K562 (cell line): ENCODE results near the gene ATP9B. TPM values are rescaled to one million over a fixed set of nuclear protein-coding genes. Genes with fewer than 3 reads are reported as not detected.

ENCODE experiments used
- ATF3 ChIP-seq, 2 experiments: fragments of 450-650 bp in 1 of 2; sonication (generic) in 1 of 2; formaldehyde crosslinking in 1 of 2; IDR thresholded peaks in 1 of 2; conservative IDR thresholded peaks in 1 of 2; 2 replicates each; pipeline versions ENCODE4 v1.6.1 to v1.8.1; 2016 to 2023; ENCODE audit warnings: mild to moderate bottlenecking in 2 of 2, moderate library complexity in 2 of 2, inconsistent platforms in 1 of 2, missing genetic modification reagents in 1 of 2
- BCOR ChIP-seq: fragments of 450-650 bp; IDR thresholded peaks from 2 replicates; pipeline ENCODE4 v1.6.1; 2016
- CBX1 ChIP-seq: sonication (generic); IDR thresholded peaks from 2 replicates; pipeline ENCODE4 v1.6.1; 2016; ENCODE audit warnings: antibody characterized with exemption, low read depth, mild to moderate bottlenecking
- ELK3 ChIP-seq: fragments of 450-650 bp; formaldehyde crosslinking; IDR thresholded peaks from 2 replicates; pipeline ENCODE4 v1.4.0; 2020; ENCODE audit warnings: mild to moderate bottlenecking
- HINFP ChIP-seq: fragments of 450-650 bp; conservative IDR thresholded peaks from 2 replicates; pipeline ENCODE4 v1.6.1; 2016; ENCODE audit warnings: missing genetic modification characterization, low read depth, mild to moderate bottlenecking, control low read depth, missing compliant biosample characterization
- IFI16 ChIP-seq: fragments of 250-450 bp; sonication (Bioruptor Pico); IDR thresholded peaks from 2 replicates; pipeline ENCODE4 v2.1.2; 2022; ENCODE audit warnings: mild to moderate bottlenecking, inconsistent platforms
- MLX ChIP-seq, 2 experiments: fragments of 450-650 bp in 1 of 2; sonication (generic) in 1 of 2; formaldehyde crosslinking; conservative IDR thresholded peaks; 2 replicates each; pipeline versions ENCODE4 v1.4.0 to v1.8.1; 2020 to 2022; ENCODE audit warnings: mild to moderate bottlenecking in 1 of 2, missing genetic modification reagents in 1 of 2
- MXI1 ChIP-seq: IDR thresholded peaks from 2 replicates; pipeline ENCODE4 v1.6.1; 2011; ENCODE audit warnings: low read depth, mild to moderate bottlenecking, improper control_type of control experiment, low read length
- MYNN ChIP-seq, 2 experiments: sonication (generic); formaldehyde crosslinking in 1 of 2; IDR thresholded peaks; 2 replicates each; pipeline versions ENCODE4 v1.5.0 to v1.6.1; 2016 to 2020; ENCODE audit warnings: antibody characterized with exemption in 1 of 2, missing genetic modification reagents in 1 of 2
- PHB ChIP-seq: fragments of 250-450 bp; sonication (Bioruptor Pico); IDR thresholded peaks from 2 replicates; pipeline ENCODE4 v1.5.0; 2021
- PHB2 ChIP-seq: fragments of 450-650 bp; IDR thresholded peaks from 2 replicates; pipeline ENCODE4 v1.6.1; 2017; ENCODE audit warnings: low read depth
- PML ChIP-seq: IDR thresholded peaks from 2 replicates; pipeline ENCODE4 v1.6.1; 2012; ENCODE audit warnings: low read length, inconsistent platforms
- POLR2AphosphoS5 ChIP-seq: IDR thresholded peaks from 2 replicates; pipeline ENCODE4 v1.6.1; 2011; ENCODE audit warnings: mild to moderate bottlenecking, low read depth, low read length, moderate library complexity; ENCODE audit not compliant: control insufficient read depth, insufficient read depth
- PRMT5 ChIP-seq: sonication (generic); formaldehyde crosslinking; IDR thresholded peaks from 2 replicates; pipeline ENCODE4 v1.5.0; 2020; ENCODE audit warnings: missing genetic modification reagents
- SFPQ ChIP-seq: fragments of 200-400 bp; formaldehyde crosslinking; IDR thresholded peaks from 2 replicates; pipeline ENCODE4 v1.6.1; 2017; ENCODE audit warnings: mild to moderate bottlenecking, low read depth, low read length, moderate library complexity
- SOX6 ChIP-seq: fragments of 450-650 bp; IDR thresholded peaks from 2 replicates; pipeline ENCODE4 v1.6.1; 2014; ENCODE audit warnings: mild to moderate bottlenecking
- SREBF1 ChIP-seq: fragments of 150-350 bp; IDR thresholded peaks from 2 replicates; pipeline ENCODE4 v1.6.1; 2014; ENCODE audit warnings: antibody characterized with exemption, low read depth, low read length, borderline replicate concordance
- STAT5A ChIP-seq: IDR thresholded peaks from 2 replicates; pipeline ENCODE4 v1.6.1; 2012; ENCODE audit warnings: low read length, inconsistent platforms, borderline replicate concordance
- TBL1XR1 ChIP-seq, 2 experiments: IDR thresholded peaks; 2 replicates each; pipeline ENCODE4 v1.6.1; 2012; ENCODE audit warnings: improper control_type of control experiment in 2 of 2, low read length in 2 of 2, mild to moderate bottlenecking in 1 of 2
- ZKSCAN8 ChIP-seq: fragments of 200-800 bp; sonication (Bioruptor generic); IDR thresholded peaks from 2 replicates; pipeline ENCODE4 v1.6.1; 2016; ENCODE audit warnings: missing genetic modification characterization, missing compliant biosample characterization
- ZNF197 ChIP-seq: fragments of 200-800 bp; sonication (Bioruptor generic); IDR thresholded peaks from 2 replicates; pipeline ENCODE4 v1.6.1; 2016; ENCODE audit warnings: low read depth, missing genetic modification characterization, missing compliant biosample characterization
- polyA plus RNA-seq, 8 experiments: library from polyadenylated mRNA; depleted of rRNA in 4 of 8; stranded (reverse) in 5 of 8; unstranded in 3 of 8; fragments of >200 nt; fragmentation: Nextera tagmentation in 2 of 8; fragmentation: Illumina TruSeq in 1 of 8; extraction: Ambion mirVana in 2 of 8; extraction: Trizol in 1 of 8; gene quantifications; 2 replicates each; pipeline versions ENCODE4 v1.2.1 to v1.2.3, GENCODE V29; 2011 to 2014; ENCODE audit warnings: inconsistent platforms in 1 of 8, missing spikeins in 1 of 8
- total RNA-seq, 7 experiments: library from RNA; depleted of rRNA in 6 of 7; stranded (reverse); fragments of >200 nt in 6 of 7; fragmentation: Illumina TruSeq in 2 of 7; extraction: Trizol in 2 of 7; gene quantifications; 2 replicates each; pipeline versions ENCODE4 v1.2.1 to v1.2.3, GENCODE V29; 2011 to 2021; ENCODE audit warnings: low replicate concordance in 1 of 7

The ATP9B gene
- total and polyA plus RNA-seq, 9 of the 15 experiments (the other 6 are each of a cell fraction or from before 2014, with no cell fraction given) = 0.66 to 13.2 (median 7.9) TPM

GRCh38 chr18:79068937-79069716 is at the start of gene ATP9B (continued):
- TF ChIP-seq ELK3 (CRISPR knock-in tag) = no peak
- TF ChIP-seq PML = no peak
- no peak for TF ChIP-seq SOX6
- no peak for TF ChIP-seq POLR2AphosphoS5
- no peak for TF ChIP-seq HINFP (tag)
- no peak for TF ChIP-seq SREBF1
- no peak for TF ChIP-seq MLX (CRISPR knock-in tag; conservative IDR thresholded peaks at IDR 0.05)
- no peak for TF ChIP-seq SFPQ
- no peak for TF ChIP-seq IFI16 (CRISPR knock-in tag)
- TF ChIP-seq PHB (CRISPR knock-in tag) = no peak
- TF ChIP-seq ZNF197 (CRISPR knock-in tag) = no peak
- TF ChIP-seq TBL1XR1 (IDR thresholded peaks at IDR 0.05; ENCODE audit: low read length in 2 of 2) = peak in 1 of 2 experiments; percentile 74; a peak in 2 of 4 replicates
- TF ChIP-seq MYNN (IDR thresholded peaks at IDR 0.05) = no peak
- no peak for TF ChIP-seq MYNN (CRISPR knock-in tag; IDR thresholded peaks at IDR 0.05)
- no peak for TF ChIP-seq ZKSCAN8
- TF ChIP-seq MXI1 = no peak
- no peak for TF ChIP-seq PRMT5 (CRISPR knock-in tag)
- TF ChIP-seq CBX1 = peak; percentile 93; the same call in 1 of the 2 replicates
- TF ChIP-seq ATF3 (IDR thresholded peaks at IDR 0.05) = peak; percentile 99
- TF ChIP-seq ATF3 (CRISPR knock-in tag; conservative IDR thresholded peaks at IDR 0.05) = no peak
- no peak for TF ChIP-seq BCOR
- TF ChIP-seq PHB2 = no peak
- no peak for TF ChIP-seq STAT5A
